DND-41 (cell line): Measurements from ENCODE around the gene HOTAIR.

ENCODE experiments used
- CTCF ChIP-seq: IDR thresholded peaks from 2 replicates; pipeline ENCODE4 v1.5.1; 2012; ENCODE audit warnings: borderline replicate concordance, low read length, moderate library complexity, mild to moderate bottlenecking; ENCODE audit not compliant: poor library complexity, severe bottlenecking; ENCODE audit errors: extremely low read depth
- EZH2 ChIP-seq: IDR thresholded peaks from 3 replicates; pipeline ENCODE4 v1.6.1; 2012; ENCODE audit warnings: borderline replicate concordance, low read depth, mild to moderate bottlenecking, moderate library complexity, low read length, inconsistent platforms; ENCODE audit not compliant: severe bottlenecking

GRCh38 chr12:53982648-53983567 is 8.2 kb upstream of the HOTAIR start:
- TF ChIP-seq CTCF (no peak), EZH2 (no peak)
